ENCODE data around the gene MIB2. TPM values are rescaled to one million over a fixed set of nuclear protein-coding genes. Genes with fewer than 3 reads are reported as not detected.

The MIB2 gene
- total RNA-seq, 1 donor = 58.7 TPM

DNA sequence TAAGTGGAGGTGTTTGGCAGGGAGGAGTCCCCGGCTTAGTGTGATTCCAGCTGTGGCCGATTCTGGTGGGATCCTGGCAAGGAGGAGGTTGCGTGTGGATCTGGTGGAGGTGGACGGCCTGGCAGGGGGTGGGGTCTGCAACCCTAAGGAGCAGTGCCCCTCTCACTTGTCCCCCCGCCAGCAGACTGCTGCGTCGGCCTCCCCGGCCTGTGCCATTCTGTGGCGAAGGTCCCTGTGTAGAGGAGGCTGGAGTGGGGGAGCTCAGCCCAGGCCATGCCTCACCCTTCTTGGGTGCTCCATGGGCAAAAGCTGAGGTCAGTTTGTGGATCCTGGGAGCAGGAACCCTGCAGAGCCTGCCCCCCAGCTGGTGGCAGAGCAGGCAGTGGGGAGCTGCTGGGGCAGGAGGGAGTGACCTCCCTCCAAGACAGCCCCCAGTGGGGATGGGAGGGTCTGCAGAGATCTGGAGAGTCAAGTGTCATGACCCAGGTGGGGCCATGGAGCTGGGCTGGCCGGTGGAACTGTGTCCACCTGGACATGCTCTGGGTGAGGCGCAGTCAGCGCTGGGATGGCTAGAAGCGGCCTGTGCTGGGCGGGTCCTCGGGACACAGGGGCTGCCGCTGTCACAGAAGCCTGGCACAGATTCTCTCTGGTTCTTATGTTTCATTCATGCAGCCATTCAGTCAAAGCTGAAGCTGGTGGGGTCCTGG, 5.3 kb downstream of the MIB2 start:
- H3K4me3 ChIP-seq (ENCODE audit: low read depth, low read length) = no peak overlapping the region
- DNase-seq (ENCODE audit: low read depth) = no peak
- no peak for TF ChIP-seq CTCF (IDR thresholded peaks at IDR 0.05; ENCODE audit: insufficient read depth, low read depth, low read length)

GRCh38 chr1:1621173-1622009, 6.1 kb downstream of the MIB2 start:
- DNase-seq (ENCODE audit: low read depth) = no peak
- H3K4me3 ChIP-seq (ENCODE audit: low read depth, low read length) = no peak overlapping the region
- TF ChIP-seq CTCF (IDR thresholded peaks at IDR 0.05; ENCODE audit: insufficient read depth, low read depth, low read length) = no peak

DNA sequence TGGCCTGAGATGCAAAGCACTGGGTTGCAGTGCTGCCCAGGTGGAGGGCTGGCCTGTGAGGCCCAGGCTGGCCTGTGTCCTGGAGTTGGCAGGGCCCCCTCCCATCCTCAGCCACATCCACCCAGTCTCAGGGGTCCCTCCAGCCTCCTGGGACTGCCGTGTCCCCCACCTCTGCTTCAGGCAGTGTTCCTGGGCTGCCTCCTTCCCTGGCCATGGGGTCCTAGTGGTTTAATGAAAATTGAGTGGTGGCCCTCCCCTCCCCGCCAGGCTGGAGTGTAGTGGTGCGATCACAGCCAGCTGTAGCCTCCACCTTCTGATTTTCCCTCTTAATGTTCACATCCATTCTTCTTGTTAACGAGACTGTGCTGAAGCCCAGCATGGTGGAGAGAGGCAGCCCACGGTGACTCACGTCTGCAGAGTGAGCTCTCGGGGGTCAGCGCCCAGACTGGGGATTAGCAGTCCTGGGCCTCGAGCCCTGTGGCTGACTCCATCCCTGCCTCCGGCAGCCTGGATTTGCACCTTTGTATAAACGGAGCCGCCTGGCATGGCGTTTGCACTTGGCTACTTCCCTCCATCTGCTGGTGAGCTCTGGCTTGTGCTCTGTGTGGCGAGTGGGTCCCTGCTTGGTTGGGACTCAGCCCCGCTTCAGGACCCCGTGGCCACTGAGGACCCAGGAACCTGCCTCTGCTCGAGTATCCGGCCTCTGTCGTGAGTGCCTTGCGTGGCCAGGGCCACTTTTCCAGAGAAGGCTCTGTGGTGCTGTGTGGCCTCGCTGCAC, 6.9 kb downstream of the MIB2 start:
- TF ChIP-seq CTCF (IDR thresholded peaks at IDR 0.05; ENCODE audit: insufficient read depth, low read depth, low read length) = no peak
- peak; percentile 77 for DNase-seq (ENCODE audit: low read depth)
- no peak overlapping the region for H3K4me3 ChIP-seq (ENCODE audit: low read depth, low read length)

- no peak for DNase-seq (ENCODE audit: low read depth)
- TF ChIP-seq CTCF (IDR thresholded peaks at IDR 0.05; ENCODE audit: insufficient read depth, low read depth, low read length) = no peak
- H3K4me3 ChIP-seq (ENCODE audit: low read depth, low read length) = no peak overlapping the region
Measured at GRCh38 chr1:1622788-1623094, 7.4 kb downstream of the MIB2 start.

GRCh38 chr1:1623181-1623630, 7.9 kb downstream of the MIB2 start:
- TF ChIP-seq CTCF (IDR thresholded peaks at IDR 0.05; ENCODE audit: insufficient read depth, low read depth, low read length) = no peak
- H3K4me3 ChIP-seq (ENCODE audit: low read depth, low read length) = no peak overlapping the region
- no peak for DNase-seq (ENCODE audit: low read depth)

DNA sequence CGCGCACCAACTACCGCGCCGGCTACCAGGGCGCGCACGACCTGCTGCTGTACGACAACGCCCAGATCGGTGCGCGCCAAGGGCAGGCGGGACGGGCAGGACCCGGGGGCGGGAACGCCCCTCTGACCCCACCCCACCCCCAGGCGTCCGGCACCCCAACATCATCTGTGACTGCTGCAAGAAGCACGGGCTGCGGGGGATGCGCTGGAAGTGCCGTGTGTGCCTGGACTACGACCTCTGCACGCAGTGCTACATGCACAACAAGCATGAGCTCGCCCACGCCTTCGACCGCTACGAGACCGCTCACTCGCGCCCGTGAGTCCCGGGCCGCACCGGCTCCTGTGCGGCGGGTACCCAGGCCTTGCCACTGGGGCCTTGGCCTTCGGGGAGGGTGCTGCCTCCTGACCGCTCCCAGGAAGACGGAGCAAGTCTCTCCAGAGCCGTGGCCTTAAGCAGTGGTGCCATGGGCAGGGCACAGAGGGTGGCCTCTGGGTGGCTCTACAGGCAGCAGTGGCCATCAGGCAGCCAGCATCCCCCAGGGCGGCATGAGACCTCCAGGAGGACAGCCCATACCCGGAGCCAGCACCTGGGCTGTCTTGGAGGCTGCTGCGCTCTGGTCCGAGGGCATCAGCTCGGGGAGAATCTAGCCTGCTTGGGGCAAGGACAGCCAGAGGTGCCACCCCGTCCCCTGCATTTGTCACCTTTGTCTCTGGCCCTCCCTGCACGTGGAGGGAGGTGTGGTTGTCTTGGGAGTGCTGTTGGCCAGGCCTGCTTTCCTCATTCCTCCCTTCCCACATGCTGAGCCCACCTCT, 8.5 kb downstream of the MIB2 start:
- no peak for TF ChIP-seq CTCF (IDR thresholded peaks at IDR 0.05; ENCODE audit: insufficient read depth, low read depth, low read length)

More for the DNA sequence above, 8.5 kb downstream of the MIB2 start:
- no peak overlapping the region for H3K4me3 ChIP-seq (ENCODE audit: low read depth, low read length)
- no peak for DNase-seq (ENCODE audit: low read depth)

Measured in fibroblast of villous mesenchyme (primary cell).